Measurements from ENCODE around the gene GPAM. TPM values are rescaled to one million over a fixed set of nuclear protein-coding genes. Genes with fewer than 3 reads are reported as not detected.
A peak's percentile ranks its signal among the peaks of the same experiment; 100 is the strongest.

GPAM gene
- total RNA-seq, 2 donors from 2014 or later, result 18.5 to 21.3 TPM

DNA sequence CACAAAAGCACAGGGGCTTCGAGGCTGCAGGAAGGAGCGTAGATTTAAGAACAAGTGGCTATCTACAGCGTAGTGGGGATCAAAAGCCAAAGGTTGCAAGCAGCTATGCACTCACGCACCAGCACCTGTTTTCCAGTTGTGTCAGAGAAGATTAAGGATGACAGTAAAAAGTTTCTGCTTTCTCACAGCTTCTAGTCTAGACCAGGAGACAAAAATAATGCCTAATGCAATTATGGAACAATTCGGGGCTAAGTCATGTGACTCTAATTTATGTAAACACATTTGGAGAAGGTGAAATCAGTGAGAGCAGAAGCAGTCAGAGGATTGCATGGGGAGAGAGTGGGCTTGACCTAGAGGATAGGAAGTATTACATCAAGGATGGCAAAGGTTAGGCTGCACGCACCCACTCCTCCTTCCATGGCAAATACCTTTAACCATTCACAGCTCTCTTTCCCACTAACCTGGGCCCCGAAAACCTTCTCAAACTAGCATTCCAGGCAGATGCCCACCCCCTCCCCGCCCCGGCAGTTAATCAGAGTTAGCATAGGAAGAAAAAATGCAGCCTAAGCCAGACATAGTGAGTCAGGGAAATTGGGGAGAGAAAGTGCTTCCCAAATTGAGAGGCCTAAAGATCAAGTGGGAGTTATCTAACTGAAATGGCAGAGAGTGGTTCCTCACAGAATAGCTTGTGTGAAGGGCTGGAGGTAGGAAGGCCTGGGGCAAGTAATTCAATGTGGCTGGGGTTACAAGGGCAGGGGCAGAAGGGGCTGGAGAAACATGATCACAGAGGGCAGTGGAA lies 48.2 kb upstream of the GPAM start:
- WGBS, 2 experiments (ENCODE audit: insufficient coverage in 1 of 2, insufficient read length in 1 of 2), result 82 to 84% methylated on average over 5 to 9 of the region's 9 CpGs
- no peak overlapping the region for H3K4me3 Mint-ChIP-seq

GRCh38 chr10:112230325-112230988 lies 46.9 kb upstream of the GPAM start:
- Histone ChIP-seq H3K9me3 (ENCODE audit: control insufficient read depth, low read length) (peaks cover 11% of the 10 kb centered on the region), H3K9ac (ENCODE audit: extremely low read depth, low read length, poor library complexity, severe bottlenecking) (no peak overlapping the region), H3K4me1 (ENCODE audit: control insufficient read depth, insufficient read depth, low read length) (peaks cover 2% of the 10 kb centered on the region), H3K4me3 (ENCODE audit: low read length) (peak overlapping the region; percentile 50), H3K27me3 (ENCODE audit: control insufficient read depth, insufficient read depth, low read length, poor library complexity, severe bottlenecking) (no peaks in the 10 kb centered on the region), H3K36me3 (ENCODE audit: control insufficient read depth, insufficient read depth, low read length) (no peaks in the 10 kb centered on the region), H3K27ac (ENCODE audit: low read depth, low read length) (no peak overlapping the region)
- H3K9me3 Mint-ChIP-seq, result peaks cover 15% of the 10 kb centered on the region
- no peaks in the 10 kb centered on the region for H3K36me3 Mint-ChIP-seq (ENCODE audit: low read depth)
- H3K4me1 Mint-ChIP-seq, result peaks cover 20% of the 10 kb centered on the region
- peak overlapping the region; percentile 59 for H3K27ac Mint-ChIP-seq
- H3K4me3 Mint-ChIP-seq, result no peak overlapping the region
- 65 to 67% methylated on average over 1 of the region's 1 CpG for WGBS, 2 experiments (ENCODE audit: insufficient coverage in 1 of 2, insufficient read length in 1 of 2)
- TF ChIP-seq, protein P1, sequence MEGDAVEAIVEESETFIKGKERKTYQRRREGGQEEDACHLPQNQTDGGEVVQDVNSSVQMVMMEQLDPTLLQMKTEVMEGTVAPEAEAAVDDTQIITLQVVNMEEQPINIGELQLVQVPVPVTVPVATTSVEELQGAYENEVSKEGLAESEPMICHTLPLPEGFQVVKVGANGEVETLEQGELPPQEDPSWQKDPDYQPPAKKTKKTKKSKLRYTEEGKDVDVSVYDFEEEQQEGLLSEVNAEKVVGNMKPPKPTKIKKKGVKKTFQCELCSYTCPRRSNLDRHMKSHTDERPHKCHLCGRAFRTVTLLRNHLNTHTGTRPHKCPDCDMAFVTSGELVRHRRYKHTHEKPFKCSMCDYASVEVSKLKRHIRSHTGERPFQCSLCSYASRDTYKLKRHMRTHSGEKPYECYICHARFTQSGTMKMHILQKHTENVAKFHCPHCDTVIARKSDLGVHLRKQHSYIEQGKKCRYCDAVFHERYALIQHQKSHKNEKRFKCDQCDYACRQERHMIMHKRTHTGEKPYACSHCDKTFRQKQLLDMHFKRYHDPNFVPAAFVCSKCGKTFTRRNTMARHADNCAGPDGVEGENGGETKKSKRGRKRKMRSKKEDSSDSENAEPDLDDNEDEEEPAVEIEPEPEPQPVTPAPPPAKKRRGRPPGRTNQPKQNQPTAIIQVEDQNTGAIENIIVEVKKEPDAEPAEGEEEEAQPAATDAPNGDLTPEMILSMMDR (conservative IDR thresholded peaks at IDR 0.05), result no peak
- no peak for DNase-seq
- H3K27me3 Mint-ChIP-seq (ENCODE audit: insufficient read depth), result no peaks in the 10 kb centered on the region

More for the DNA sequence above, 48.2 kb upstream of the GPAM start:
- Histone ChIP-seq H3K4me3 (ENCODE audit: low read length) (no peak overlapping the region), H3K9me3 (ENCODE audit: control insufficient read depth, low read length) (peaks cover 8% of the 10 kb centered on the region), H3K27me3 (ENCODE audit: control insufficient read depth, insufficient read depth, low read length, poor library complexity, severe bottlenecking) (no peaks in the 10 kb centered on the region), H3K27ac (ENCODE audit: low read depth, low read length) (no peak overlapping the region), H3K9ac (ENCODE audit: extremely low read depth, low read length, poor library complexity, severe bottlenecking) (no peak overlapping the region), H3K4me1 (ENCODE audit: control insufficient read depth, insufficient read depth, low read length) (peaks cover 2% of the 10 kb centered on the region), H3K36me3 (ENCODE audit: control insufficient read depth, insufficient read depth, low read length) (no peaks in the 10 kb centered on the region)
- H3K27ac Mint-ChIP-seq, result no peak overlapping the region
- no peaks in the 10 kb centered on the region for H3K36me3 Mint-ChIP-seq (ENCODE audit: low read depth)
- H3K9me3 Mint-ChIP-seq, result peaks cover 6% of the 10 kb centered on the region
- TF ChIP-seq, protein P1 (conservative IDR thresholded peaks at IDR 0.05), result no peak
- DNase-seq, result no peak
- H3K4me1 Mint-ChIP-seq, result peaks cover 20% of the 10 kb centered on the region
- no peaks in the 10 kb centered on the region for H3K27me3 Mint-ChIP-seq (ENCODE audit: insufficient read depth)

- H3K4me1 Mint-ChIP-seq, result peaks cover 20% of the 10 kb centered on the region
- Histone ChIP-seq H3K36me3 (ENCODE audit: control insufficient read depth, insufficient read depth, low read length) (no peaks in the 10 kb centered on the region), H3K4me3 (ENCODE audit: low read length) (peak overlapping the region; percentile 50), H3K9ac (ENCODE audit: extremely low read depth, low read length, poor library complexity, severe bottlenecking) (no peak overlapping the region), H3K9me3 (ENCODE audit: control insufficient read depth, low read length) (peaks cover 11% of the 10 kb centered on the region), H3K27ac (ENCODE audit: low read depth, low read length) (no peak overlapping the region), H3K4me1 (ENCODE audit: control insufficient read depth, insufficient read depth, low read length) (peaks cover 2% of the 10 kb centered on the region), H3K27me3 (ENCODE audit: control insufficient read depth, insufficient read depth, low read length, poor library complexity, severe bottlenecking) (no peaks in the 10 kb centered on the region)
- DNase-seq, result no peak
- no peaks in the 10 kb centered on the region for H3K36me3 Mint-ChIP-seq (ENCODE audit: low read depth)
- no peak overlapping the region for H3K4me3 Mint-ChIP-seq
- H3K9me3 Mint-ChIP-seq, result peaks cover 15% of the 10 kb centered on the region
- H3K27ac Mint-ChIP-seq, result no peak overlapping the region
- no peaks in the 10 kb centered on the region for H3K27me3 Mint-ChIP-seq (ENCODE audit: insufficient read depth)
- TF ChIP-seq, protein P1 (conservative IDR thresholded peaks at IDR 0.05), result no peak
- 83% methylated on average over 3 of the region's 3 CpGs; no CpG with 5 or more reads in 1 of the 2 experiments for WGBS, 2 experiments (ENCODE audit: insufficient coverage in 1 of 2, insufficient read length in 1 of 2)
Observed at GRCh38 chr10:112229901-112230300, 46.3 kb upstream of the GPAM start.

Data from endodermal cell (in vitro differentiated cells).